Lower leg skin (tissue), 3 donors: ENCODE results near the gene LILRB4.
"Not testable (repeated sequence)": the region's sequence is repeated elsewhere in the genome, so short reads cannot be mapped to it uniquely, and the experiment has no call there.

Source experiments
- CTCF ChIP-seq, 3 donors: fragments of 450-650 bp; IDR thresholded peaks; one replicate each; pipeline ENCODE4 v1.5.1; 2016; ENCODE audit warnings: antibody characterized with exemption in 3 of 3, mild to moderate bottlenecking in 3 of 3, moderate library complexity in 2 of 3
- POLR2A ChIP-seq, 2 donors: fragments of 450-650 bp; IDR thresholded peaks; one replicate each; pipeline ENCODE4 v1.6.1; 2016 to 2017; ENCODE audit warnings: antibody characterized with exemption in 2 of 2, mild to moderate bottlenecking in 1 of 2, moderate library complexity in 1 of 2

- TF ChIP-seq CTCF, POLR2A (IDR thresholded peaks at IDR 0.05): not testable (repeated sequence)
Observed at GRCh38 chr19:54627912-54628311, 34.9 kb upstream of the LILRB4 start.
